ENCODE measurements around the gene PAMR1. TPM values are rescaled to one million over a fixed set of nuclear protein-coding genes. Genes with fewer than 3 reads are reported as not detected.

The PAMR1 gene
- total and polyA plus RNA-seq, 9 of the 15 experiments (the other 6 are each of a cell fraction or from before 2014, with no cell fraction given): not detected

- no peak for TF ChIP-seq ETV6 (IDR thresholded peaks at IDR 0.05; ENCODE audit: borderline replicate concordance in 1 of 2, low read depth in 2 of 2, low read length in 1 of 2)
- TF ChIP-seq ETV6 (CRISPR knock-in tag; IDR thresholded peaks at IDR 0.05; ENCODE audit: borderline replicate concordance): no peak
- peak; percentile 19 to 90; a peak in 2 of 4 replicates for TF ChIP-seq FOXA3 (CRISPR knock-in tag; conservative IDR thresholded peaks at IDR 0.05 in 1 of 2, IDR thresholded peaks at IDR 0.05 in 1 of 2)
- TF ChIP-seq CEBPG (CRISPR knock-in tag; IDR thresholded peaks at IDR 0.05): peak; percentile 67
- TF ChIP-seq CEBPG (tag; conservative IDR thresholded peaks at IDR 0.05 in 1 of 2, IDR thresholded peaks at IDR 0.05 in 1 of 2): peak; percentile 73 to 90
- no peak for TF ChIP-seq ZNF507 (tag; conservative IDR thresholded peaks at IDR 0.05)
- TF ChIP-seq MEF2D (tag; conservative IDR thresholded peaks at IDR 0.05; ENCODE audit: low read depth): no peak
- TF ChIP-seq CEBPB (tag; IDR thresholded peaks at IDR 0.05): peak; percentile 59
- no peak for TF ChIP-seq EGR1 (conservative IDR thresholded peaks at IDR 0.05)
- TF ChIP-seq ATF1 (CRISPR knock-in tag; IDR thresholded peaks at IDR 0.05): no peak
- TF ChIP-seq ATF1 (tag; IDR thresholded peaks at IDR 0.05): no peak
- no peak for TF ChIP-seq KHSRP (IDR thresholded peaks at IDR 0.05)
- TF ChIP-seq TFAM (CRISPR knock-in tag; conservative IDR thresholded peaks at IDR 0.05): no peak
- TF ChIP-seq KLF6 (CRISPR knock-in tag; IDR thresholded peaks at IDR 0.05; ENCODE audit: borderline replicate concordance): no peak
- no peak for TF ChIP-seq HDAC1 (IDR thresholded peaks at IDR 0.05)
- no peak for TF ChIP-seq ZNF121 (CRISPR knock-in tag; conservative IDR thresholded peaks at IDR 0.05)
- TF ChIP-seq SMARCB1 (IDR thresholded peaks at IDR 0.05; ENCODE audit: insufficient read length, low read depth): no peak
- TF ChIP-seq MBD2 (IDR thresholded peaks at IDR 0.05; ENCODE audit: borderline replicate concordance, low read depth): no peak
- TF ChIP-seq NCOA6 (IDR thresholded peaks at IDR 0.05): no peak
- TF ChIP-seq ZBTB33 (CRISPR knock-in tag; IDR thresholded peaks at IDR 0.05): no peak
- no peak for TF ChIP-seq ZNF431 (CRISPR knock-in tag; IDR thresholded peaks at IDR 0.05)
- TF ChIP-seq FOSL1 (tag; conservative IDR thresholded peaks at IDR 0.05): peak; percentile 92
- no peak for TF ChIP-seq POU5F1 (IDR thresholded peaks at IDR 0.05; ENCODE audit: borderline replicate concordance, low read depth, low read length, partially characterized antibody)
- TF ChIP-seq JUND (IDR thresholded peaks at IDR 0.05; ENCODE audit: borderline replicate concordance, low read depth, low read length): peak; percentile 38; the same call in 1 of the 2 replicates
- no peak for TF ChIP-seq JUND (tag; IDR thresholded peaks at IDR 0.05; ENCODE audit: borderline replicate concordance, low read depth, low read length)
- TF ChIP-seq NFIX (CRISPR knock-in tag; IDR thresholded peaks at IDR 0.05; ENCODE audit: low read depth): no peak
- no peak for TF ChIP-seq PCBP1 (IDR thresholded peaks at IDR 0.05; ENCODE audit: low read depth, low read length, poor library complexity, severe bottlenecking)
Observed at GRCh38 chr11:35390737-35391682, 134.4 kb downstream of the PAMR1 start (continued).

All from K562 (cell line).